A549 (cell line): ENCODE results near the gene PTPRN2.

ENCODE experiments used
- BHLHE40 ChIP-seq: IDR thresholded peaks from 2 replicates; pipeline ENCODE4 v1.6.1; 2012; ENCODE audit warnings: low read depth, low read length, inconsistent platforms
- CEBPB ChIP-seq, 2 experiments: fragments of >200 bp in 1 of 2; sonication (Bioruptor Twin) in 1 of 2; formaldehyde crosslinking in 1 of 2; IDR thresholded peaks; 2 replicates each; pipeline ENCODE4 v1.6.1; 2012 to 2016
- CTCF ChIP-seq: fragments of >200 bp; sonication (Bioruptor Twin); formaldehyde crosslinking; IDR thresholded peaks from 3 replicates; pipeline ENCODE4 v1.5.1; 2016
- EP300 ChIP-seq, 2 experiments: fragments of >200 bp; sonication (Bioruptor Twin); formaldehyde crosslinking; IDR thresholded peaks; 2 replicates in 1 of 2; 3 replicates in 1 of 2; pipeline ENCODE4 v1.6.1; 2016 to 2017
- HDAC2 ChIP-seq: fragments of 200-600 bp; sonication (generic); IDR thresholded peaks from 2 replicates; pipeline ENCODE4 v1.6.1; 2016
- JUN ChIP-seq, 2 experiments: fragments of >200 bp; sonication (Bioruptor Twin); formaldehyde crosslinking; IDR thresholded peaks; 2 replicates in 1 of 2; 3 replicates in 1 of 2; pipeline ENCODE4 v1.6.1; 2016 to 2017
- MAFK ChIP-seq: fragments of 450-650 bp; IDR thresholded peaks from 2 replicates; pipeline ENCODE4 v1.6.1; 2014; ENCODE audit not compliant: partially characterized antibody
- MAZ ChIP-seq: fragments of 150-350 bp; IDR thresholded peaks from 2 replicates; pipeline ENCODE4 v1.6.1; 2014; ENCODE audit warnings: antibody characterized with exemption, low read depth, low read length, borderline replicate concordance
- NPAS2 ChIP-seq: fragments of 250-450 bp; sonication (Bioruptor Pico); IDR thresholded peaks from 2 replicates; pipeline ENCODE4 v1.8.0; 2022; ENCODE audit warnings: mild to moderate bottlenecking, moderate library complexity, borderline replicate concordance
- POLR2A ChIP-seq: IDR thresholded peaks from 2 replicates; pipeline ENCODE4 v1.6.1; 2012; ENCODE audit warnings: mild to moderate bottlenecking, low read length
- REST ChIP-seq: fragments of 200-600 bp; sonication (generic); IDR thresholded peaks from 2 replicates; pipeline ENCODE4 v1.6.1; 2016; ENCODE audit warnings: antibody characterized with exemption, mild to moderate bottlenecking, moderate library complexity
- ZFP36 ChIP-seq: fragments of 450-650 bp; IDR thresholded peaks from 2 replicates; pipeline ENCODE4 v1.6.1; 2014; ENCODE audit warnings: borderline replicate concordance; ENCODE audit not compliant: partially characterized antibody
- ZNF302 ChIP-seq: fragments of 250-450 bp; sonication (Bioruptor Pico); IDR thresholded peaks from 2 replicates; pipeline ENCODE4 v1.9.0; 2021; ENCODE audit warnings: inconsistent platforms, mild to moderate bottlenecking, moderate library complexity

GRCh38 chr7:158160199-158160598 is 427.4 kb downstream of the PTPRN2 start:
- no peak for TF ChIP-seq REST
- no peak for TF ChIP-seq JUN (IDR thresholded peaks at IDR 0.05)
- TF ChIP-seq NPAS2 (CRISPR knock-in tag) = no peak
- no peak for TF ChIP-seq CTCF
- TF ChIP-seq MAFK = no peak
- no peak for TF ChIP-seq EP300 (IDR thresholded peaks at IDR 0.05)
- TF ChIP-seq HDAC2 = no peak
- no peak for TF ChIP-seq ZFP36
- no peak for TF ChIP-seq ZNF302 (CRISPR knock-in tag)
- no peak for TF ChIP-seq POLR2A
- no peak for TF ChIP-seq BHLHE40
- TF ChIP-seq CEBPB (IDR thresholded peaks at IDR 0.05) = no peak
- no peak for TF ChIP-seq MAZ
